ENCODE measurements around the gene TTC28. TPM values are rescaled to one million over a fixed set of nuclear protein-coding genes. Genes with fewer than 3 reads are reported as not detected.
A peak's percentile ranks its signal among the peaks of the same experiment; 100 is the strongest.
"Not testable (repeated sequence)": the region's sequence is repeated elsewhere in the genome, so short reads cannot be mapped to it uniquely, and the experiment has no call there.

TTC28 gene
- polyA plus RNA-seq, 1 donor from 2014 or later: 0.30 TPM

DNA sequence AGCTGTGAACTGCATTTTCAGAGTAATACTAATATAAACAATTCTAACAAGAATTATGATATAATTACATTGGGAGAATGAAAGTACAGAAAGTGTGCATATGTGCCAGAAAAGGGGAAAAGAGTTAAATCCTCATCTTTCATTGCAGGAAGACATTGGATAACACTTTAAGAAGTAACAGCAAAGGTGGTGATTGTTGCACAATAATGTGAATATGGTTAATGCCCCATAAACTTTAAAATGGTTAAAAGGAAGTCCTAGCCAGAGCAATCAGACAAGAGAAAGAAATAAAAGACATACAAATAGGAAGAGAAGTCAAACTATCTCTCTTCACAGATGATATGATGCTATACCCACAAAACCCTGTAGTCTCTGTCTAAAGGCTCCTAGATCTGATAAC is 111.5 kb downstream of the TTC28 start:
- Mint-ChIP-seq H3K9me3 (no peaks in the 10 kb centered on the region), H3K4me1 (peaks cover 0 to 3% (median 0%) of the 10 kb centered on the region in 3 donors), H3K4me3 (no peak overlapping the region), H3K27ac (peak overlapping the region in 1 of 3 donors; percentile 20), H3K27me3 (peaks cover 8% of the 10 kb centered on the region), H3K36me3 (no peaks in the 10 kb centered on the region)

DNA sequence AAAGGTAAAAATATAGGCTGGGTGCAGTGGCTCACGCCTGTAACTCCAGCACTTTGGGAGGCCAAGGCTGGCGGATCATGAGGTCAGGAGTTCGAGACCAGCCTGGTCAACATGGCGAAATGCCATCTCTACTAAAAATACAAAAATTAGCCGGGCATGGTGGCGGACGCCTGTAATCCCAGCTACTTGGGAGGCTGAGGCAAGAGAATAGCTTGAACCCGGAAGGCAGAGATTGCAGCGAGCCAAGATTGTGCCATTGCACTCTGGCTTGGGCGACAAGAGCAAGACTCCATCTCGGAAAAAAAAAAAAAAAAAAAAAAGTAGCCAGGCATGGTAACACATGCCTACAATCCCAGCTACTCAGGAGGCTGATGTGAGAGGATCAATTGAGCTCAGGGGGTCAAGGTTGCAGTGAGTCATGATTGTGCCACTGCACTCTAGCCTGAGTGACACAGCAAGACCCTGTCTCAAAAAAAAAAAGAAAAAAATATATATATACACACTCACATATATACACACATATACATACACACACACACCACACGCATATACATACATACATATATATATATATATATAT is 112.6 kb downstream of the TTC28 start:
- H3K4me1 Mint-ChIP-seq, H3K4me3 Mint-ChIP-seq, H3K9me3 Mint-ChIP-seq, H3K36me3 Mint-ChIP-seq, H3K27me3 Mint-ChIP-seq, H3K27ac Mint-ChIP-seq: not testable (repeated sequence)

DNA sequence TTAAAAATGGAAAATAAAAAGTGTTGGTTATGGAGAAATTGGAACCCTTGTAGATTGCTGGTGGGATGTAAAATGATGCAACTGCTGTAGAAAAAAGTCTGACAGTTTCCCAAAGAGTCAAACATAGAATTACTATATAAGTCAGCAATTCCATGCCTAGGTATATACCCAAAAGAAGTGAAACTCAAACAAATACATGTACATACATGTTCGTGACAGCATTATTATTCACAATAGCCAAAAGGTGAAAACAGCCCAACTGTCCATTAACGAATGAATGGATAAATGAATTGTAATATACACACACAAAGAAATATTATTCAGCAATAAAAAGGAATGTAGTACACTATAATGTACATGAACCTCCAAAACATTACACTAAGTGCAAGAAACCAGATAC is 116.0 kb downstream of the TTC28 start:
- Mint-ChIP-seq H3K4me1 (no peaks in the 10 kb centered on the region), H3K27me3 (peaks cover 5% of the 10 kb centered on the region), H3K27ac (no peak overlapping the region), H3K4me3 (no peak overlapping the region), H3K36me3 (peaks cover 3% of the 10 kb centered on the region), H3K9me3 (peaks cover 0 to 7% (median 0%) of the 10 kb centered on the region in 3 donors)

- H3K36me3 Mint-ChIP-seq: peaks cover 3% of the 10 kb centered on the region
- H3K9me3 Mint-ChIP-seq: peaks cover 0 to 11% (median 2%) of the 10 kb centered on the region in 3 donors
- H3K4me3 Mint-ChIP-seq: no peak overlapping the region
- no peak overlapping the region for H3K27ac Mint-ChIP-seq
- no peaks in the 10 kb centered on the region for H3K4me1 Mint-ChIP-seq
- H3K27me3 Mint-ChIP-seq: peaks cover 4% of the 10 kb centered on the region
Measured at GRCh38 chr22:28562324-28562723, 117.3 kb downstream of the TTC28 start.

DNA sequence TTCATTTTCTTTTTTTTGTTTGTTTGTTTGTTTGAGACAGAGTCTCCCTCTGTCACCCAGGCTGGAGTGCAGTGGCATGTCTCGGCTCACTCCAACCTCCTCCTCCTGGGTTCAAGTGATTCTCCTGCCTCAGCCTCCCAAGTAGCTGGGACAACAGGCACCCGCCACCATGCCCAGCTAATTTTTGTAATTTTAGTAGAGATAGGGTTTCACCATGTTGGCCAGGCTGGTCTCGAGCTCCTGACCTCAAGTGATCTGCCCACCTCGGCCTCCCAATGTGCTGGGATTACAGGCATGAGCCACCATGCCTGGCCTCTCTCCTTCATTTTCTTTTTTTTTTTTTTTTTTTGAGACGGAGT is 118.9 kb downstream of the TTC28 start:
- not testable (repeated sequence) for H3K27ac Mint-ChIP-seq, H3K4me1 Mint-ChIP-seq, H3K27me3 Mint-ChIP-seq, H3K4me3 Mint-ChIP-seq, H3K36me3 Mint-ChIP-seq
- H3K9me3 Mint-ChIP-seq: peaks cover 2 to 14% (median 9%) of the 10 kb centered on the region in 3 donors

GRCh38 chr22:28560046-28560742 is 119.4 kb downstream of the TTC28 start:
- Mint-ChIP-seq H3K4me1 (no peaks in the 10 kb centered on the region), H3K36me3 (peaks cover 3% of the 10 kb centered on the region), H3K27me3 (peaks cover 6% of the 10 kb centered on the region), H3K4me3 (no peak overlapping the region), H3K9me3 (peaks cover 3 to 17% (median 9%) of the 10 kb centered on the region in 3 donors), H3K27ac (no peak overlapping the region)

- Mint-ChIP-seq H3K36me3 (peaks cover 3% of the 10 kb centered on the region), H3K4me3 (no peak overlapping the region), H3K27me3 (peaks cover 2% of the 10 kb centered on the region), H3K9me3 (peaks cover 5 to 21% (median 9%) of the 10 kb centered on the region in 3 donors), H3K4me1 (no peaks in the 10 kb centered on the region), H3K27ac (no peak overlapping the region)
Measured at GRCh38 chr22:28557184-28557583, 122.5 kb downstream of the TTC28 start.

GRCh38 chr22:28553108-28553866 is 126.4 kb downstream of the TTC28 start:
- not testable (repeated sequence) for H3K27me3 Mint-ChIP-seq, H3K27ac Mint-ChIP-seq, H3K4me3 Mint-ChIP-seq, H3K36me3 Mint-ChIP-seq, H3K4me1 Mint-ChIP-seq
- H3K9me3 Mint-ChIP-seq: peaks cover 5 to 14% (median 9%) of the 10 kb centered on the region in 3 donors

- Mint-ChIP-seq H3K4me1 (no peaks in the 10 kb centered on the region), H3K36me3 (no peaks in the 10 kb centered on the region), H3K27me3 (peaks cover 2% of the 10 kb centered on the region), H3K27ac (no peak overlapping the region), H3K9me3 (no peaks in the 10 kb centered on the region), H3K4me3 (no peak overlapping the region)
Measured at GRCh38 chr22:28548406-28548805, 131.2 kb downstream of the TTC28 start.

DNA sequence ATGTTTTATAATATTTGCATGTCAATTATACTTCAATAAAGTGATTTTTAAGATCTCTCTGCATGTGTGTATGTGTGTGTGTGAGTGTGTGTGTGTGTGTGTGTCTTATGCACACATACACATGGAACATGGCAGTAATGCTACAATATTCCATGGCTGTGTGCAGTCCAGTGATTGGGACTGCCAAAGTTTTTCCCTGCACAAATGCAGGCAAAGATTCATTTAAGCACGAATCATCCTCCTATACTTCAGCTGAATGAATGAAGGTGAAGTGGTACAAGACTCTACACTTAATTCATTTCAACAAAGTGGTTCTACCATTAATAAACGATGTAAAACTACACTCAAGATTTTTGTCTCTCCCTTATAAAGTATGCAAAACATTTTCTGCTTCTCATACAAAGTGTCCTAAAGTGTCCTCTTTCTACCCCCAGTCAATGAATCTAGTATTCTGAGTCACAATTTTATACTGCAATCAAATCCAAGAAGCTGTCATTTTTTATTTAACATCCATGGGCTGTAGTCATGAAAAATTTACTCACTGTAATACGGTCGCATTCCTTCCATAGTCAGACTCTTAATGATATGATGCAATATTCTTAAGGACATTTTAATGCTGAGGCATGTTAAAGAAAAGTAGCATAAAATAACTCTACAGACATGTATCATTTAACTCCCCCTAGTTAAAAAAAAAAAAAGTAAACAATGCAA is 132.4 kb downstream of the TTC28 start:
- Mint-ChIP-seq H3K4me1 (no peaks in the 10 kb centered on the region), H3K4me3 (no peak overlapping the region), H3K9me3 (peaks cover 0 to under 1% (median 0%) of the 10 kb centered on the region in 3 donors), H3K36me3 (no peaks in the 10 kb centered on the region), H3K27ac (no peak overlapping the region), H3K27me3 (peaks cover 2% of the 10 kb centered on the region)

- Mint-ChIP-seq H3K4me1 (no peaks in the 10 kb centered on the region), H3K9me3 (peaks cover 0 to 4% (median 2%) of the 10 kb centered on the region in 3 donors), H3K27me3 (no peaks in the 10 kb centered on the region), H3K36me3 (peaks cover 2% of the 10 kb centered on the region), H3K27ac (no peak overlapping the region), H3K4me3 (no peak overlapping the region)
Measured at GRCh38 chr22:28544431-28544868, 135.2 kb downstream of the TTC28 start.

GRCh38 chr22:28542980-28543621 is 136.5 kb downstream of the TTC28 start:
- Mint-ChIP-seq H3K4me1 (no peaks in the 10 kb centered on the region), H3K27ac (no peak overlapping the region), H3K36me3 (peaks cover 2% of the 10 kb centered on the region), H3K27me3 (no peaks in the 10 kb centered on the region), H3K9me3 (peaks cover 0 to 4% (median 2%) of the 10 kb centered on the region in 3 donors), H3K4me3 (no peak overlapping the region)

DNA sequence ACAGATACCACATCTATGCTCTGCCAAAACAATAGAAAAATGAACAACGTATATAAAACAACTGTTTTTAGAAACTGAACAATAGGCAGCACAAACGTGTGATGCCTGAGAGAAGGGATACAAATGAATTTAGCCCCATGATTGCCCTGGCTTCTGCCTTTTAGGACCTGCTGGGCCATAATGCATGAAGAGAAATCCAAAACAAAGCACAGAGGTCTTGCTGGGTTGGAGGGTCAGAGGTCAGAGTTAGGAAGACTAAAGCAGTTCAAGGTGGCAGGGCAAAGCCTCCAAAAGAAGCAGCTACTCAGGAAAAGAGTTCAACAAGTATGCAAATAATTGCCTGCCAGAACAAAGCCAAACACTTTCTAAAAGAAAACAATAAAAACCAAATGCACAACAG is 138.5 kb downstream of the TTC28 start:
- Mint-ChIP-seq H3K27me3 (no peaks in the 10 kb centered on the region), H3K9me3 (peaks cover 0 to 4% (median 3%) of the 10 kb centered on the region in 3 donors), H3K36me3 (peaks cover 2% of the 10 kb centered on the region), H3K27ac (no peak overlapping the region), H3K4me3 (no peak overlapping the region), H3K4me1 (no peaks in the 10 kb centered on the region)

DNA sequence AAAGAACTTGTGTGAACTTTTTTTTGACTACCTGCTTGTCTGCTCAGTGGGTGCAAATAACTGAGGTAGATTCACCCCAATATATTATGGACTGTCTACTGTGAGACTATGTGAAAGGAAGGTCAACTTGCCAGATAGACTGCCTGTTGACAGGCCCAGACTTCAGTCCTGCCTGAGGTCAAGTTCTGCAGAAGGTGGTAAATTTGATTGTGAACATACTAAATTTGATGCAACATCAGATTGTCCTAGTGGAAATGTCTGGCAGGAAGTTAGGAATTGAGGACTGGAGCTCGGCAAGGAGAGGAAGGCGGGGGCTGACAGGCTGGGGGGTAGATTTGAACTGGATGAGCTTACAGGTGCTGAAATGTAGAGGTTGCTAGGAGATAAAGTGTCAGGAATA is 140.7 kb downstream of the TTC28 start:
- H3K4me1 Mint-ChIP-seq: no peaks in the 10 kb centered on the region
- H3K36me3 Mint-ChIP-seq: peaks cover 2% of the 10 kb centered on the region
- H3K4me3 Mint-ChIP-seq: no peak overlapping the region
- no peak overlapping the region for H3K27ac Mint-ChIP-seq
- H3K9me3 Mint-ChIP-seq: peaks cover 0 to 4% (median 3%) of the 10 kb centered on the region in 3 donors
- H3K27me3 Mint-ChIP-seq: no peaks in the 10 kb centered on the region

GRCh38 chr22:28530565-28530964 is 149.1 kb downstream of the TTC28 start:
- H3K36me3 Mint-ChIP-seq, H3K4me1 Mint-ChIP-seq, H3K4me3 Mint-ChIP-seq, H3K27ac Mint-ChIP-seq, H3K27me3 Mint-ChIP-seq: not testable (repeated sequence)
- peaks cover 3 to 19% (median 5%) of the 10 kb centered on the region in 3 donors for H3K9me3 Mint-ChIP-seq

All from IgD-negative memory B cell (primary cell).